ENCODE results near the gene CST7. TPM values are rescaled to one million over a fixed set of nuclear protein-coding genes. Genes with fewer than 3 reads are reported as not detected.

CST7 gene
- total RNA-seq, 4 donors from 2014 or later: 6.4 to 20.5 (median 12.2) TPM

DNA sequence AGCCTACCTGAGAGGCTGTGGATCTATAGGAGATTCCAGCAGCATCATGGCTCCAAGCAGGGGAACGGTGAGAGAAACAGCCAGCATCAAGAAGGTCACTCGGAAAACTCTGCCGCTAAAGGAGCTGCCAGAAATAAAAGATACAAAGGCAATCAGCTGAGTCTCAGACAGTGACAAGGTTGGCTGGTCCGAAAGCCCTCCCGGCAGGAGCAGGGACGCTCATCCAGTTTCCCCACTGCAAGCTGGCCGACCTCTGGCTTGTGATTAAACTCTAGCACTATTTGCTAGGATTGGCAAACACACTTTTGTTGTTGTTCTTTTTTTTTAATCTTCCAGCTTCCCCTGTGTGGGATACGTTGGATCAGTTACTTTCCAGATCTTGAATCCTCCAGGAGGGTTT, 34.8 kb downstream of the CST7 start:
- DNase-seq (ENCODE audit: low spot score) (no peak), ATAC-seq (ENCODE audit: low FRiP score) (no peak)
- TF ChIP-seq, protein P1, sequence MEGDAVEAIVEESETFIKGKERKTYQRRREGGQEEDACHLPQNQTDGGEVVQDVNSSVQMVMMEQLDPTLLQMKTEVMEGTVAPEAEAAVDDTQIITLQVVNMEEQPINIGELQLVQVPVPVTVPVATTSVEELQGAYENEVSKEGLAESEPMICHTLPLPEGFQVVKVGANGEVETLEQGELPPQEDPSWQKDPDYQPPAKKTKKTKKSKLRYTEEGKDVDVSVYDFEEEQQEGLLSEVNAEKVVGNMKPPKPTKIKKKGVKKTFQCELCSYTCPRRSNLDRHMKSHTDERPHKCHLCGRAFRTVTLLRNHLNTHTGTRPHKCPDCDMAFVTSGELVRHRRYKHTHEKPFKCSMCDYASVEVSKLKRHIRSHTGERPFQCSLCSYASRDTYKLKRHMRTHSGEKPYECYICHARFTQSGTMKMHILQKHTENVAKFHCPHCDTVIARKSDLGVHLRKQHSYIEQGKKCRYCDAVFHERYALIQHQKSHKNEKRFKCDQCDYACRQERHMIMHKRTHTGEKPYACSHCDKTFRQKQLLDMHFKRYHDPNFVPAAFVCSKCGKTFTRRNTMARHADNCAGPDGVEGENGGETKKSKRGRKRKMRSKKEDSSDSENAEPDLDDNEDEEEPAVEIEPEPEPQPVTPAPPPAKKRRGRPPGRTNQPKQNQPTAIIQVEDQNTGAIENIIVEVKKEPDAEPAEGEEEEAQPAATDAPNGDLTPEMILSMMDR (IDR thresholded peaks at IDR 0.05): no peak

DNA sequence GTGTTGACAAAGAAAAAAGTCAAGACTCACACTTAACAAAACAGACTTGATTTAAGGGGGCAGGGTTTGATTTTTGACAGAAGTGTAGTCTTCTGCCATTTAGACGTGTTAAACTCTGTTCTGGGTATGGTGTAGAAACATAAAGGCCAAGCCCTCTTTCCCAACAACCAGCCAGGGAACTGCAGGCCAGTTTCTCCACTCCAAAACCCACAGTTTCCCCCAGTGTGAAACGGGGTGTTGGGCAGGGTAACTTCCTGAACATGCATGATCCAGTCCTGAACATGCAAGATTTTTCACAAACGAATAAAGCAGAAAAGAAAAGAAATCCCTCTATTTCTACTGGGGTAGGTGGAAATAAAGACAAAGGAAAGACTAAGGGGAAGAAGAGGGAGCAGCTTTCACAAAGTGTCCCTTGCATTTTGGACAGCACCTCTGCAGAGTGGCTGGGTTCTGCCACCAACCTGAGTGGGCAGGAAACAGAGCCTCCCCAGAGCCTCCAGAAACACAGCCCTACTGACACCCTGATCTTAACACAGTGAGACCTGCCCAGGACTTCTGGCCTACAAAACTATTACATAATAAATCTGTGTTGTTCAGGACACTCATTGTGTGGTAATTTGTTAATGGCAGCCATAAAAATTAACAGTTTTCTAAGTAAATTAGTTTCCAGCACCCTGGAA, 36.0 kb downstream of the CST7 start:
- no peak for DNase-seq (ENCODE audit: low spot score)
- ATAC-seq (ENCODE audit: low FRiP score): no peak
- TF ChIP-seq, protein P1 (IDR thresholded peaks at IDR 0.05): no peak

DNA sequence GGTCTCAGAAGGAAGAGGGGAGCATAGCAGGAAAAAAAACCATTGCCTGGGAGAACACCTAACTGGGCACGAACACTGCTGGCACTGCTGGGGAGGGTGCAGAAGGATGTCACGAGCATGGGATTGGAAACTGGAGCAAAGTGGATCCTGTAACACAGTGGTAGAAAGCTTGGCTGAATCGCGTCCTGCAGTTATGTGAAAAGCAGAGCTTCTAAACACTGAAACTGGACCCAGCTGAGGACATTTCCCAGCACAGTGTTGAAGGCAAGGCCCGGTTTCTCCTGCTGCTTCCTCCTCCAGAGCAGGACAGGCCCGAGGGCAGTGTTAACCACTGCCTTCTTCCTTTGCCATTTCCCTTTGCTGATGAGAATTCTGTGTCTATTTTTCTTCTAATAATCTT, 36.7 kb downstream of the CST7 start:
- TF ChIP-seq, protein P1 (IDR thresholded peaks at IDR 0.05): no peak
- ATAC-seq (ENCODE audit: low FRiP score) (no peak), DNase-seq (ENCODE audit: low spot score) (no peak)

DNA sequence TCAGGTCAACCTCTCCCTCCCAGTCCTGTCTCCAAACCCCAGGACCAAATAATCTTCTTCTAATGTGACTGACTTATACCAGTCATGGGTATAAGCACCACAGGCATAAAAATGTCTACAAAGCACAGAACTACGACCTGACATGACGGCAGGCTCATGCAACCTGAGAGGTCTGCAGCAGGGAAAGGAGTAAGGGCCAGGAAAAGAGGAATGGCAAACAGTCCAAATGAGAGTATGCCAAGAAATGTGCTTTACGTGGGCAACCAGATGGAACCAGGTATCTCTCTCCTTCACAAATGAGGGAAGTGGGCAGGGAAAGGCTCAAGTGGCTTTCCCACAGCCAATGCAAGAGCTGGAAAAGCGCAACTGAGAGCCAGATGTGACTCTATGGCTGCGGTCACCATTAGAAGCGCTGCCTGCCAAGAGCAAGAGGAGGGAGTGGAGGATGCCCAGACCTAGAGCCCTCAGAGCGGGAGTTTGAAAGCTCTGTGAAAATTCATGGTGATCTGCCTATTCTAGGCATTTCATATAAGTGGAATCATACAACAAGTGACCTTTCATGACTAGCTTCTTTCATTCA, 37.5 kb downstream of the CST7 start:
- TF ChIP-seq, protein P1 (IDR thresholded peaks at IDR 0.05): no peak
- DNase-seq (ENCODE audit: low spot score) (no peak), ATAC-seq (ENCODE audit: low FRiP score) (no peak)

DNA sequence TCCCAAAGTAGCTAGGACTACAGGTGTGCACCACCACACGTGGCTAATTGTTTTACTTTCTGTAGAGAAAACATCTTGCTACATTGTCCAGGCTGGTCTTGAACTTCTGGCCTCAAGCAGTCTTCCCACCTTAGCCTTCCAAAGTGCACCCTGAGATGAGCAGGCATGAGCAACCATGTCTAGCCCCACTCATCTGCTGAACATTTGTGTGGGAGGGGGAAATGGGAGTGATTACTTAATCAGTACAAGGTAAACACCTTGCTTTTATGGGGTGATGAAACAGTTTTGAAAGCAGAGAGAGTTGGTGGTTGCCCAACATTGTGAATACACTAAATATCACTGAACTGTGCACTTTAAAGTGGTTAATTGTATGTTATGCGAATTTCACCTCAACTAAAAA, 38.2 kb downstream of the CST7 start:
- no peak for ATAC-seq (ENCODE audit: low FRiP score)

DNA sequence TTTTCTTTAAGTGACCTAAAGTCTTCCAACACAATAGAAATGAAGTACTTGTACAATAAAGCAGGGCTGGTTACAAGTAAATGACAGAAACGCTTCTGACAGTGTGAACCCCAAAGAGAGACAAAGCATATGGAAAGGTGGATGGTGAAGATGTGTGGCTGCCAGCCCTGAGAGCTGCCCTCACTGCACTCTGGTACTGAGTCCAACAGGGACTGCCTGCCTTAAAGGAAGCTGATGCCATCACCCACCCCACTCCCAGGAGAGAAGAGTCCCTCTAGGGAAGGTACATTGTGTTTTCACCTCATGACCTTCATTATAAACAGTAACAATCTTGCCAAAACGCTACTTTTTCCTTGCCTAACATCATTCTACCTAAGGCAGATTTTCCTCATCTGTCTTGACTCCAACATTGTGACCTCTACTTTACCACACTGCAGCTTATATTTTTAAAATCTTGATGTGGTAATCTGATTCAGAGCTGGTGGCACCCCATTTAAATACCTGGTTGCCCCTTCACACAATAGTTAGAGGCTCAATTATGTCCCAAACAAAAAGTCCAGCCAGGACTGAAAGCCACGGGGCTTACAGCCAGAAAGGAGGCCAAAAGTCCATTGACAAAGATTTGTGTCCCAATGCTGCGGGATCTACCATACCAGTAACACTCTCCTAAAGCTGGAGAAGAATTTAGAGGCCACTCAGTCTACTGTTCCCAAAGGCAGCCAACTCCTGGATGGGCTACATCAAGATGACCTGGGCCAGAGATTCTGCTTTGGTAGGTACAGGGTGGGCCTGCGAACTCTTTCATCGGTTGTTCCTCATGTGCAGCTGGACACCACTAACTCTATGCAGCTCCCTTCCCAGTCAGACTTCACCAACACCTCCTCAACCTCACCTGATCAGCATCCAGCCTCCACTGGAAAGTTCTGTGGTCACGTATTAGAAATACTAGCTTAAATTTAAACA, 39.1 kb downstream of the CST7 start:
- DNase-seq (ENCODE audit: low spot score) (no peak), ATAC-seq (ENCODE audit: low FRiP score) (no peak)
- TF ChIP-seq, protein P1 (IDR thresholded peaks at IDR 0.05): no peak

More for the DNA sequence above, 38.2 kb downstream of the CST7 start:
- no peak for DNase-seq (ENCODE audit: low spot score)
- TF ChIP-seq, protein P1 (IDR thresholded peaks at IDR 0.05): no peak
